LNCAP (cell line): ENCODE results near the gene ATP2B1.

Experiments used
- TF ChIP-seq, protein P1 (sequence below): fragments of 450-650 bp; IDR thresholded peaks from 2 replicates; pipeline ENCODE4 v1.5.1; 2017; ENCODE audit warnings: mild to moderate bottlenecking

Gene ATP2B1

DNA sequence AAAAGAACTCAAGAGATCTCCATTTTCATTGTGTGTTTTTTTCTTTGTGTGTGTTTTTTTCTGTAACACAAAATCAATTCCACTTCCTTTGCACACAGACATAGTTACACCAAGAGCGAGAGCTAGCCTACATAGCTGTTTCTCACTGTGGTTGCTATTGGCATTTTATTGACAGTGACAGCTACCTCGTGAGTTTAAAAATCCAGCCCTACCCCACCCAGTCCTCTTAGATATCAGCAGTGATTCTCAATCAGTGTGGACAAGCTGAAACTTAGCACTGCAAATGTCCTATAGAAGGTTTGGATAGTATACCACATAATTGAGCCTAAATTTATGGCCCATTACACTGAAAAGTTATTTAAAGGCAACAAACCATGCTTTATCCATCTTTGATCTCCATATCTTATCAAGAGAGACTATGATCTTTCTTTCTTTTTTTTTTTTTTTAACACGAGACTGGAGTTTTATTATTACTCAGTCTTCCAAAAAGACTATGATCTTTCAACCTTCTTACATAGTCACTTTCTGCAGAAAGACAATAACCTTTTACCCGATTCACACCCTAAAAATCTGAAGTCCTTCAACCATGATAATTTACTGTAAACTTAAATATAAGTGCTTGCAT is 46.8 kb downstream of the ATP2B1 start:
- TF ChIP-seq, protein P1, sequence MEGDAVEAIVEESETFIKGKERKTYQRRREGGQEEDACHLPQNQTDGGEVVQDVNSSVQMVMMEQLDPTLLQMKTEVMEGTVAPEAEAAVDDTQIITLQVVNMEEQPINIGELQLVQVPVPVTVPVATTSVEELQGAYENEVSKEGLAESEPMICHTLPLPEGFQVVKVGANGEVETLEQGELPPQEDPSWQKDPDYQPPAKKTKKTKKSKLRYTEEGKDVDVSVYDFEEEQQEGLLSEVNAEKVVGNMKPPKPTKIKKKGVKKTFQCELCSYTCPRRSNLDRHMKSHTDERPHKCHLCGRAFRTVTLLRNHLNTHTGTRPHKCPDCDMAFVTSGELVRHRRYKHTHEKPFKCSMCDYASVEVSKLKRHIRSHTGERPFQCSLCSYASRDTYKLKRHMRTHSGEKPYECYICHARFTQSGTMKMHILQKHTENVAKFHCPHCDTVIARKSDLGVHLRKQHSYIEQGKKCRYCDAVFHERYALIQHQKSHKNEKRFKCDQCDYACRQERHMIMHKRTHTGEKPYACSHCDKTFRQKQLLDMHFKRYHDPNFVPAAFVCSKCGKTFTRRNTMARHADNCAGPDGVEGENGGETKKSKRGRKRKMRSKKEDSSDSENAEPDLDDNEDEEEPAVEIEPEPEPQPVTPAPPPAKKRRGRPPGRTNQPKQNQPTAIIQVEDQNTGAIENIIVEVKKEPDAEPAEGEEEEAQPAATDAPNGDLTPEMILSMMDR, result no peak

DNA sequence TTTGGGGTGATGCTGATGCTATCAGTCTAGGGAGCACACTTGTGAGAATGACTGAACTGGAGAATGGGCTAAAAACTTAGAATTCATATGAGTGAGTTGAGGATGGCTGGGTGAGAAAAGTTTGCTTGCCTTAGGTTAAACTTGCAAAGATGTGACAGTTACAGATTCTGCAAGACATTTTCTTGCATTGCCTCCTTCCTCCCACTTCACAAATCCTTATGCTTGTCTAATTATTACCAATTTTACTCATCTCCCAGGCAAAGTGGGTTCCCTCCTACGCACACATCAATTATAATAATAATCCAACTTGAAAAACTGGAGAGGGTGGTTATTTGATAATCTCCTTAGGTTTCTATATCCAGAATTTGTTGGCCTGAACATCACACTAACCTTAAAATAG is 50.9 kb downstream of the ATP2B1 start:
- TF ChIP-seq, protein P1, result no peak

DNA sequence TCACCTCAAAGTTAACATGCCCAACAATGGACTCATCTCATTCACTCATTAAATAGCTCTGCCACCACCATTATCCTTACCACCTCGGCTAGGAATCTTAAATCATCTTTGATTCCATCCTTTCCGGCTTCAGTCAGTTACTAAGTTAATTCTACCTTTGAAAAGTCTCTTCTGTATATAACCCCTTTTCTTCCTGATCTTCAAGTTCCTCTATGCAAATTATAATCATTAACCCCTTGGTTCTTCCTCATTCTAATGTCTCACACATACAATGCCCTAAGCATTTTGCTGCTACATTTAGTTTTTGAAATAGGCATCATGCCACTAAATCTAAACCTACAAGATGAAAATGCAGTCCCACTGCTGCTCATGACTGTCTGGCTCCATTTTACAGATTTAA is 51.6 kb downstream of the ATP2B1 start:
- TF ChIP-seq, protein P1, result no peak

DNA sequence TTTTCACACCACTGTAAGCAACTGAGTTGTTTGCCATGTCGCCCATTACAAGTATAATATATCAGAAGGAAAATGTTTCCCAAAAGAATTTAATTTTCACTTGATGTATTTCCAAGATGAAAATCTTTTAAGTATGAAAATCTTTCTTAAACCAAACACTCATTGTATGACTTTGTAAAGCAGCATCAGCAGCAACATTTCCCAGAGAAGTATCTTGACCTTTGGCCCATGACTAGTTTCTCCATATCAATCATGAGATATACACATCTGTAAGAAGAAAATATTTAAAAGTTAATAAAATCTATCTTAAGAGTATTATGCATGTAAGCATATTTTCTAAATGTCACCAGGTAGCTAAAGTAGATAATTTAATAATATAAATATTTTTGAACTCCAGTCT is 52.8 kb downstream of the ATP2B1 start:
- TF ChIP-seq, protein P1, result no peak

DNA sequence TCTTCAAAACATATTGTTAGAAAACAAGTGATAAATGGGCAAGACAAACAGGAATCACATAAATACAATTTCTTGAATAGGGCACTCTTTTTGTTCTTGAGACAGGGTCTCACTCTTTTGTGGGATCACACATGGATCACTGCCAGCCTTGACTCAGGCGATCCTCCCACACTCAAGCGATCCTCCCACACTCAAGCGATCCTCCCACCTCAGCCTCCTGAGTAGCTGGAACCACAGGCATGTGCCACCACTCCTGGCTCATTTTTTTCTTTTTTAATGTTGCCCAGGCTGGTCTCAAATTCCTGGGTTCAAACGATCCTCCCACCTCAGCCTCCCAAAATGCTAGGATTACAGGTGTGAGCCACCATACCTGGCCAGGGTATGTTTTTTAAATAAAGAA is 57.4 kb downstream of the ATP2B1 start:
- TF ChIP-seq, protein P1, result no peak

DNA sequence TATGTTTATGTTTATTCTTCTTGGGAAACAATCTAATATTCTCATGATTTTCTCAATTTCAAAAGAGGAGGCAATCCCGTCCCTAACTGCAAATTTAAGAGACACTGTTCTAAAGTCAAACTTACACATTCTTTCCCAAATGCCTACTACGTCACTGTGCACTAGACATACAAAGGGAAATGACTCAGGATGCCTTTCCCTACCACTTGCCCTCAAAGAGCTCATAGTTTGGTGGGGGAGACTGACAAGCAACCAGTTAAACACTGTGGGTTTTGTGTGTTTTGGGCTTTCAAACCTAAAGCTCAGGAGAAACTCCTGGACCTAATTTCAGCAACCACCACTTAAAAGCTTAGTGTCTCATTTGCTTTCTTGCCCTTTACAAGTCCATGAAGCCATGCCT is 58.4 kb downstream of the ATP2B1 start:
- TF ChIP-seq, protein P1, result no peak

DNA sequence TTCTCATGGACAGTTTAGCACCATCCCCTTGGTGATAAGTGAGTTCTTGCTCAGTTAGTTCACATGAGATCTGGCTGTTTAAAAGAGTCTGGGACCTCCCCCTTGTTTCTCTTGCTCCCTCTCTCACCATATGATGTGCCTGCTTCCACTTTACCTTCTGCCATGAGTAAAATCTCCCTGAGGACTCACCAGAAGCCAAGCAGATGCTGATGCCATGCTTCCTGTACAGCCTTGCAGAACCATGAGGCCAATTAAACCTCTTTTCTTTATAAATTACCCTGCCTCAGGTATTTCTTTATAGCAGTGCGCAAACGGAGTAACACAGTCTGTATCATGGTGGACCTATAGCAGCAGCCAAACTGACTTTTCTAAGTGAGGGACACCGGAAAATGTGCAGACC is 58.8 kb downstream of the ATP2B1 start:
- TF ChIP-seq, protein P1, result no peak

DNA sequence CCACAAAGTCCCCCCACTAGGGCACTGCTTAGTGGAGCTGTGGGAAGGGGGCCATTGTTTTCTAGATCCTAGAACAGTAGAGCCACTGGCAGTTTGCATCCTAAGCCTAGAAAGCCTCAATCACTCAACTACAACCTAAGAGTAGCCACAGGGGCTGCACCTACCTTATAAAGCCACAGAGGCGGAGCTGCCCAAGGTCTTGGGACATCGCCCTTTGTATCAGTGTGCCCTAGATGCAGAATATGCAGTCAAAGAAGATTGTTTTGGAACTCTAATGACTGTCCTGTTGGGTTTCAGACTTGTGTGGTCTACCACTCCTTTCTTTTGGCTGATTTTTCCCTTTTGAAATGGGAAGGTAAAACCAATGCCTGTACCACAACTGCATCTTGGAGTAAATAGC is 59.5 kb downstream of the ATP2B1 start:
- TF ChIP-seq, protein P1, result no peak
